ENCODE results near the gene EVX2. TPM values are rescaled to one million over a fixed set of nuclear protein-coding genes. Genes with fewer than 3 reads are reported as not detected.

The EVX2 gene
- total and polyA plus RNA-seq, 7 donors, result not detected

DNA sequence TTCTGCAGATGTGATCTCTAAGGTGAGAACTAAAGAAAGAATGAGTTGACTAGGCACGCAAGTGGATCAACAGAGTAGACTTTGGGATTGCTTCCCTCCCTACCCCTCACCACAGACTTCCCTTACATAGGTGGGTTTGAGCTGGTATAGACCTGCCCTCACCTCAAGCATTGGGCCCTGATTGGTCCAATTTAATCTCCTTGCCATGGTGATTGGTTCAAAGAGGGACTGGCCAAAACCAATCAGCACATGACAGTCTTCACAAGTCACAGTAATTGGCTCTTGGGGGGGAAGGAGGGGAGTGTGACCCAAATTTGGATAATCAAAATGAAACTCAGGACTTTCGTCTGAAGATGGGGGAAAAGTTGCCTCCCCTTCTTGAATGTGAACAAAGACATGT, 45.1 kb downstream of the EVX2 start:
- intact Hi-C loops (cut with DNase I), result no loop called here
- TF ChIP-seq, protein P1, sequence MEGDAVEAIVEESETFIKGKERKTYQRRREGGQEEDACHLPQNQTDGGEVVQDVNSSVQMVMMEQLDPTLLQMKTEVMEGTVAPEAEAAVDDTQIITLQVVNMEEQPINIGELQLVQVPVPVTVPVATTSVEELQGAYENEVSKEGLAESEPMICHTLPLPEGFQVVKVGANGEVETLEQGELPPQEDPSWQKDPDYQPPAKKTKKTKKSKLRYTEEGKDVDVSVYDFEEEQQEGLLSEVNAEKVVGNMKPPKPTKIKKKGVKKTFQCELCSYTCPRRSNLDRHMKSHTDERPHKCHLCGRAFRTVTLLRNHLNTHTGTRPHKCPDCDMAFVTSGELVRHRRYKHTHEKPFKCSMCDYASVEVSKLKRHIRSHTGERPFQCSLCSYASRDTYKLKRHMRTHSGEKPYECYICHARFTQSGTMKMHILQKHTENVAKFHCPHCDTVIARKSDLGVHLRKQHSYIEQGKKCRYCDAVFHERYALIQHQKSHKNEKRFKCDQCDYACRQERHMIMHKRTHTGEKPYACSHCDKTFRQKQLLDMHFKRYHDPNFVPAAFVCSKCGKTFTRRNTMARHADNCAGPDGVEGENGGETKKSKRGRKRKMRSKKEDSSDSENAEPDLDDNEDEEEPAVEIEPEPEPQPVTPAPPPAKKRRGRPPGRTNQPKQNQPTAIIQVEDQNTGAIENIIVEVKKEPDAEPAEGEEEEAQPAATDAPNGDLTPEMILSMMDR (IDR thresholded peaks at IDR 0.05), result no peak
- H3K36me3 ChIP-seq (ENCODE audit: insufficient read depth in 1 of 2, low read depth in 1 of 2), result no peaks in the 10 kb centered on the region
- WGBS, 3 donors, result 52 to 74% (median 73%) methylated on average over 2 of the region's 2 CpGs
- DNase-seq, result no peak
- H3K4me3 ChIP-seq, result no peak overlapping the region
- H3K27ac ChIP-seq, result no peak overlapping the region
- no peaks in the 10 kb centered on the region for H3K9me3 ChIP-seq
- H3K27me3 ChIP-seq (ENCODE audit: insufficient read depth in 3 of 3, low read length in 2 of 3), result peaks cover 0 to 3% (median 2%) of the 10 kb centered on the region in 3 donors
- peak in 1 of 4 donors; percentile 16 for ATAC-seq
- no peaks in the 10 kb centered on the region for H3K4me1 ChIP-seq

GRCh38 chr2:176035013-176035691, 48.6 kb downstream of the EVX2 start:
- TF ChIP-seq, protein P1 (IDR thresholded peaks at IDR 0.05), result no peak
- Histone ChIP-seq H3K36me3 (ENCODE audit: insufficient read depth in 1 of 2, low read depth in 1 of 2) (no peaks in the 10 kb centered on the region), H3K27ac (no peak overlapping the region), H3K27me3 (ENCODE audit: insufficient read depth in 3 of 3, low read length in 2 of 3) (peaks cover 0 to 2% (median 0%) of the 10 kb centered on the region in 3 donors), H3K4me1 (no peaks in the 10 kb centered on the region), H3K9me3 (no peaks in the 10 kb centered on the region), H3K4me3 (no peak overlapping the region)
- DNase-seq (no peak), ATAC-seq (peak in 1 of 4 donors; percentile 30)
- intact Hi-C loops (cut with DNase I), result no loop called here
- WGBS, 3 donors, result 63 to 71% (median 70%) methylated on average over 6 of the region's 6 CpGs

DNA sequence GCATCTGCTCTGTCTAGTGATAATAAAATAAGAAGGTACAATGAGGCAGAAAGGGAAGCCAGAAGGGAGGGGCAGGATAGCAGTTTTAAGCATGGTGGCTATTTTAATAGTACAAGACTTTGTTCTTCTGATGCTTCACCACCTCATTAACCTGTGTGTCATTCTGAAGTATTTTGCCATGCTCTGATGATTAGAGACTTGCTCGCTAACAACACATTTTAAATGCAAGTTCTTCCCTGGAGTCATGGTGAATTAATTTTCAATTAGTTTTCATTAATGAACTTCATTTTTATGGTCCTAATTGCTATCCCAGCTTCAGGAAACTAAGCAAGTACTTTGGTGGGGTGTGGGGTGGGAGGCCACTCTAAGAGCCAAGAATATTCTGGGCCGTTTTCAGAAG, 56.0 kb downstream of the EVX2 start:
- H3K4me1 ChIP-seq, result no peaks in the 10 kb centered on the region
- DNase-seq, result no peak
- WGBS, 3 donors, result 60 to 66% (median 65%) methylated on average over 2 of the region's 2 CpGs
- H3K9me3 ChIP-seq, result no peaks in the 10 kb centered on the region
- H3K27ac ChIP-seq, result no peak overlapping the region
- TF ChIP-seq, protein P1 (IDR thresholded peaks at IDR 0.05), result no peak
- H3K36me3 ChIP-seq (ENCODE audit: insufficient read depth in 1 of 2, low read depth in 1 of 2), result no peaks in the 10 kb centered on the region
- ATAC-seq, result no peak
- peaks cover 0 to 5% (median 5%) of the 10 kb centered on the region in 3 donors for H3K27me3 ChIP-seq (ENCODE audit: insufficient read depth in 3 of 3, low read length in 2 of 3)
- intact Hi-C loops (cut with DNase I), result no loop called here
- H3K4me3 ChIP-seq, result no peak overlapping the region

Other genes with a start within 250 kb of the EVX2 start
- gene LNPK, start 81.7 kb downstream of the EVX2 start, total RNA-seq, result 10 to 100 TPM; 42.1 to 65.6 (median 51.4) TPM
- 10 to 100 TPM in 2 of 3 donors, 1 to 10 TPM in 1; 8.8 to 48.7 (median 18.4) TPM for gene LNPK, start 81.7 kb downstream of the EVX2 start, polyA plus RNA-seq
- not detected for gene HOXD13, start 8.8 kb upstream of the EVX2 start, total RNA-seq
- gene HOXD13, start 8.8 kb upstream of the EVX2 start, polyA plus RNA-seq, result under 1 TPM in 1 of 3 donors, not detected in 2; 0.01 TPM
- gene HOXD12, start 15.8 kb upstream of the EVX2 start, total RNA-seq, result not detected
- gene HOXD12, start 15.8 kb upstream of the EVX2 start, polyA plus RNA-seq, result not detected
- not detected for gene HOXD11, start 23.3 kb upstream of the EVX2 start, total RNA-seq
- gene HOXD11, start 23.3 kb upstream of the EVX2 start, polyA plus RNA-seq, result not detected
- not detected for gene HOXD10, start 32.8 kb upstream of the EVX2 start, total RNA-seq
- under 1 TPM in 2 of 3 donors, not detected in 1; 0.03 to 0.04 TPM for gene HOXD10, start 32.8 kb upstream of the EVX2 start, polyA plus RNA-seq
- 1 to 10 TPM in 2 of 4 donors, under 1 TPM in 2; 0.43 to 4.4 (median 2.4) TPM for gene HOXD9, start 38.8 kb upstream of the EVX2 start, total RNA-seq
- 1 to 10 TPM; 1.4 to 4.1 (median 1.7) TPM for gene HOXD9, start 38.8 kb upstream of the EVX2 start, polyA plus RNA-seq
- 10 to 100 TPM in 2 of 4 donors, 1 to 10 TPM in 2; 3.3 to 15.9 (median 9.1) TPM for gene HOXD8, start 45.7 kb upstream of the EVX2 start, total RNA-seq
- gene HOXD8, start 45.7 kb upstream of the EVX2 start, polyA plus RNA-seq, result 10 to 100 TPM in 2 of 3 donors, 1 to 10 TPM in 1; 8.2 to 52.5 (median 12.9) TPM
- 1 to 10 TPM in 3 of 4 donors, under 1 TPM in 1; 0.26 to 4.1 (median 1.4) TPM for gene HOXD4, start 67.6 kb upstream of the EVX2 start, total RNA-seq
- 1 to 10 TPM; 1.1 to 1.4 (median 1.2) TPM for gene HOXD4, start 67.6 kb upstream of the EVX2 start, polyA plus RNA-seq
- gene HOXD3, start 73.3 kb upstream of the EVX2 start, total RNA-seq, result 1 to 10 TPM in 2 of 4 donors, under 1 TPM in 2; 0.71 to 3.8 (median 1.3) TPM
- 1 to 10 TPM in 2 of 3 donors, under 1 TPM in 1; 0.64 to 1.9 (median 1.1) TPM for gene HOXD3, start 73.3 kb upstream of the EVX2 start, polyA plus RNA-seq
- under 1 TPM in 1 of 4 donors, not detected in 3; 0.12 TPM for gene HOXD1, start 104.7 kb upstream of the EVX2 start, total RNA-seq
- gene HOXD1, start 104.7 kb upstream of the EVX2 start, polyA plus RNA-seq, result under 1 TPM; 0.14 to 0.79 (median 0.17) TPM
- gene MTX2, start 185.5 kb upstream of the EVX2 start, total RNA-seq, result 10 to 100 TPM; 33.2 to 44.1 (median 37.4) TPM
- 10 to 100 TPM; 43.6 to 91.7 (median 68.2) TPM for gene MTX2, start 185.5 kb upstream of the EVX2 start, polyA plus RNA-seq

Data from psoas muscle (tissue), 8 donors.